ENCODE data around the gene MAPRE3. TPM values are rescaled to one million over a fixed set of nuclear protein-coding genes. Genes with fewer than 3 reads are reported as not detected.

Gene MAPRE3
- total RNA-seq, 1 experiment from 2014 or later, result 10.3 TPM

DNA sequence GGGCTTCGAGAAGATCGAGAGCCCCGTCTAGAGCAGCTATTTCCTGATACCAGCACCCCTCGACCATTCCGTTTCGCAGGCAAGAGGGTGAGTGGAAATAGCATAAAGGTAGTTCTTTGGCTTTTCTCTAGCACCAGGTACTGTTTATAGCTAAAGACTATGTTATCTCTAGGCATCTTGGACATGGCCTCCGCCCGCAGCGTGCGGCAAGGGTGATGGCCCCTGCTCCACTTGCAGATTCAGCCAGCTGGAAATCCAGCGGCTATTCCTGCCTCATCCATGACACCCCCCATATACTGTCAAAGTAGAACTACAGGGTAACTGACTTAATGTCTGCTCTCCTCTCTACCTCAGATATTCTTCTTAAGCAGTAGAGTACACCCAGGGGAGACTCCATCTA, 84.3 kb downstream of the MAPRE3 start (continued):
- no peak for TF ChIP-seq JUN (CRISPR knock-in tag; IDR thresholded peaks at IDR 0.05)

GRCh38 chr2:27057184-27057583, 86.7 kb downstream of the MAPRE3 start:
- peaks cover 29% of the 10 kb centered on the region for H3K36me3 Mint-ChIP-seq
- ChIA-PET POLR2A (no interaction called here), CTCF (no interaction called here)
- DNase-seq (ENCODE audit: low spot score) (no peak), ATAC-seq (no peak)
- H3K27ac Mint-ChIP-seq, result no peak overlapping the region
- TF ChIP-seq ZNF532 (CRISPR knock-in tag; IDR thresholded peaks at IDR 0.05; ENCODE audit: borderline replicate concordance) (no peak), NFYB (CRISPR knock-in tag; conservative IDR thresholded peaks at IDR 0.05; ENCODE audit: low read depth) (no peak), EMX1 (CRISPR knock-in tag; IDR thresholded peaks at IDR 0.05) (no peak), ZNF317 (CRISPR knock-in tag; IDR thresholded peaks at IDR 0.05; ENCODE audit: borderline replicate concordance, low read depth) (no peak), AR (CRISPR knock-in tag; IDR thresholded peaks at IDR 0.05) (no peak), ARID4B (CRISPR knock-in tag; IDR thresholded peaks at IDR 0.05; ENCODE audit: borderline replicate concordance) (no peak), NFE2L1 (CRISPR knock-in tag; IDR thresholded peaks at IDR 0.05) (no peak), FOXJ3 (CRISPR knock-in tag; IDR thresholded peaks at IDR 0.05; ENCODE audit: borderline replicate concordance) (no peak), ZNF219 (CRISPR knock-in tag; IDR thresholded peaks at IDR 0.05; ENCODE audit: borderline replicate concordance) (no peak), HMGXB4 (CRISPR knock-in tag; IDR thresholded peaks at IDR 0.05) (no peak)
- H3K27me3 Mint-ChIP-seq (ENCODE audit: low read depth), result no peaks in the 10 kb centered on the region
- peaks cover 3% of the 10 kb centered on the region for H3K4me1 Mint-ChIP-seq
- no peak overlapping the region for H3K4me3 Mint-ChIP-seq
- H3K9me3 Mint-ChIP-seq, result no peaks in the 10 kb centered on the region

All from WTC11 (cell line).